GM12875 (cell line): ENCODE data around the gene NFASC.

Source experiments
- H3K4me3 ChIP-seq: one replicate; pipeline ENCODE4 v1.5.1; 2011; ENCODE audit warnings: low read depth, low read length, control low read depth
- TF ChIP-seq, protein P1 (sequence below): IDR thresholded peaks from 2 replicates; pipeline ENCODE4 v1.5.1; 2011; ENCODE audit warnings: low read depth, mild to moderate bottlenecking, control low read depth, inconsistent platforms, low read length, moderate library complexity, borderline replicate concordance; ENCODE audit not compliant: insufficient read depth

NFASC gene

DNA sequence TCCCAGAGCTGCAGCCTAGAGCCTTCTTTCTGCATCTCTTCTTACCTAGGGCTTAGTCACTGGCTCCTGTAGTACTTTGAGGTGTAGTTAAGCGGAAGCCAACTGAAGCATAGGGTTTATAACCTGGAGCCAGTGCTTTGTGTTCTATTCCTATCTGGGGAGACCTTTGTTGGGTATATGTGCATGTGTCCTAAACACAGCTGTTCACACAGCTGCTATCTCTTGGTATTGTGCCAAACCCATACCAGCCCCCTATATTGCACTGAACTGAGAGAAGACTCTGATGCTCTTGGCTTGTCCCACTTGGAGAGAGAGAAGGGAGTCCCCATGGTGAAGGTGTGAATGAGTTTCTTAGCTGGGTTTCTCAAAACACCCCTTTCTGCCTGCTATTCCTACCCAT lies 17.2 kb upstream of the NFASC start:
- no peak overlapping the region for H3K4me3 ChIP-seq
- TF ChIP-seq, protein P1, sequence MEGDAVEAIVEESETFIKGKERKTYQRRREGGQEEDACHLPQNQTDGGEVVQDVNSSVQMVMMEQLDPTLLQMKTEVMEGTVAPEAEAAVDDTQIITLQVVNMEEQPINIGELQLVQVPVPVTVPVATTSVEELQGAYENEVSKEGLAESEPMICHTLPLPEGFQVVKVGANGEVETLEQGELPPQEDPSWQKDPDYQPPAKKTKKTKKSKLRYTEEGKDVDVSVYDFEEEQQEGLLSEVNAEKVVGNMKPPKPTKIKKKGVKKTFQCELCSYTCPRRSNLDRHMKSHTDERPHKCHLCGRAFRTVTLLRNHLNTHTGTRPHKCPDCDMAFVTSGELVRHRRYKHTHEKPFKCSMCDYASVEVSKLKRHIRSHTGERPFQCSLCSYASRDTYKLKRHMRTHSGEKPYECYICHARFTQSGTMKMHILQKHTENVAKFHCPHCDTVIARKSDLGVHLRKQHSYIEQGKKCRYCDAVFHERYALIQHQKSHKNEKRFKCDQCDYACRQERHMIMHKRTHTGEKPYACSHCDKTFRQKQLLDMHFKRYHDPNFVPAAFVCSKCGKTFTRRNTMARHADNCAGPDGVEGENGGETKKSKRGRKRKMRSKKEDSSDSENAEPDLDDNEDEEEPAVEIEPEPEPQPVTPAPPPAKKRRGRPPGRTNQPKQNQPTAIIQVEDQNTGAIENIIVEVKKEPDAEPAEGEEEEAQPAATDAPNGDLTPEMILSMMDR, result no peak

DNA sequence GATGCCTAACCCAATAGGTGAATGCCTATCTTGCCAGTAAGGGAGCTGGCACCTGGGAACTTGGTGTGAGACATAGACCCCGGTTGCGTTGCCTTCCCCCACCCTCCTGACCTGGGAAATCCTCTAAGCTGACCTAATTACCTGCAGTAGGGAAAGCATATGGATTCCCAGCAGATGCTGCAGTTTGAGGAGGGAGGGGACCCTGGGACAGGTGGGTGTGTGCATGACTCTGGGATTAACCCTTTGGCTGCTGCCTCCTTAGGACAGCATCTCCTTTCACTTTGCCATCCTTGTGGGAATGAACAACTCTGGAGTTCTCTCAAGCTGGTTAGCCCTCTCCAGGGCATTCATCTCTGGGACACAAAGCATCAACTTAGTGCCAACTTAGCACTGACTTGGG lies 16.4 kb upstream of the NFASC start:
- TF ChIP-seq, protein P1, result no peak
- no peak overlapping the region for H3K4me3 ChIP-seq

DNA sequence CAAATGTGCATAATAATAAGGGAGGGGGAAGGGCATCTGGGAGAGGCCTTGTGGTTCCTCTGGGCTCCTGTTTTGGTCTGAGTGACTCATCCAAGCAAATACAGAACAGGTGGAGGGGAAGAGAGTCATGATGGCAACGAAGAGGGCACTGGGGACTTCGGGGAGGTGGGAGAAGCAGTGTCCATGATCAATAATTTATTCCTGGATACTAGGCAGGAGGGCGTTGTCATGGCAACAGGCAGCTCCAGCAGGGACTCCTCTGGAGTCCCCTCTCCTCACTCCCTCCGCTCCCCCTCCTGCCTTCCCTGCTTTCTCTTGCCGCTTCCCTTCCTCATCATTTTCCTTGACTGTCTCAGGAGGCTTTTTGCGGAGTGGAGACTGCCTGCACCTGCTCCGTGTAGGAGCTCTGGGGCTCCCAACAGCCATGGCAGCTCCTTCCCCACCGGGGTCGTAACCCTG lies 12.3 kb upstream of the NFASC start:
- TF ChIP-seq, protein P1, result no peak
- no peak overlapping the region for H3K4me3 ChIP-seq

DNA sequence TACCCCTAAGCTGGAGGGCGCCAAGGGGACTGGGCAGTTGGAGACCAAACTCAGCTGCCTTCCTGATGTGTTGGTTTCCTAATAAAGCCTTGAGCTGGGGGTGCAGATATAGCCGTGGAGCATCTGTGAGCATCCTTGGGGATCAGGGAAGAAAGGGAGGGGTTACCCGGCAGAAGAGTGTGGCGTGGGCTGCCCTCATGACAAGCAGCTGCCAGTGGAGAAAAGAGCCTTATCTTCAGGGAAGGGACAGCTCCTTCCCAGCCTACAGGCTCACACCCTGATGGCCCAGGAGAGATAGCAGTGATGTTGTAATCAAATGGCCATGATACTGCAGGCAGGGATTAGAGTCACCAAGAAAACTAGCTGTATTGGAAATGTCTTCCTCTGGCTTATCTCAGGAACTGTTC lies 10.8 kb upstream of the NFASC start:
- H3K4me3 ChIP-seq, result no peak overlapping the region
- TF ChIP-seq, protein P1, result no peak

DNA sequence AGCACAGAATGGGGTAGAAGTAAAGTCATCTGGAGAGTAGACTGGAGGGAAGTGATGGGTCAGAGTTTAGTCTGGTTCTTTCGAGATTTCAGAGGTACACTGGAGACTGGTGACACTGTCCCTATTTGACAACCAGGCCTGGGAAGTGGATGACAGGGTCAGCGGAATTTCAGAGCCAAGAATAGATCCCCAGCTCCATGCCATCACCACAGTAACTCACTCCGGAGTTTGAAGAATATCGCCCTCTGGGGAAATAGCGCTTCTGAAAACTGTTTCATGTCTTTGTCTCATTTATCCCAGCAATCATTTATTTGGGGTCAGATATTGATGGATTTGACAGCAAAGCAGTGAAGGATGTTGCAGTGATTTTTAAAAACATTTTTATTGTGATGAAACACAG lies 7.6 kb upstream of the NFASC start:
- TF ChIP-seq, protein P1, result no peak
- no peak overlapping the region for H3K4me3 ChIP-seq

DNA sequence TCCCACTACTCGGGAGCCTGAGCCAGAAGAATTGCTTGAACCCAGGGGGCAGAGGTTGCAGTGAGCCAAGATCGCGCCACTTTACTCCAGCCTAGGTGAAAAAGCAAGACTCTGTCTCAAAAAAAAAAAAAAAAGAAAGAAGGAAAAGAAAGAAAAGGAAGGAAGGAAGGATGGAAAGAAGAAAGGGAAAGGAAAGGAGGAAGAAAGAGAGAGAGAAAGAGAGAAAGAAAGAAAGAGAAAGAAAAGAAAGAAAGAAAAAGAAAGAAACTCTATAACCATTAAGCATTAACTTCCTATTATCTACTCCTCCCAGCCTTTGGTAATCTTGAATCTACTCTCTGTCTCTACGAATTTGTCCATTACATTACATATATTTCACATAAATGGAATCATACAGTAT lies 6.9 kb upstream of the NFASC start:
- no peak overlapping the region for H3K4me3 ChIP-seq
- TF ChIP-seq, protein P1, result no peak

DNA sequence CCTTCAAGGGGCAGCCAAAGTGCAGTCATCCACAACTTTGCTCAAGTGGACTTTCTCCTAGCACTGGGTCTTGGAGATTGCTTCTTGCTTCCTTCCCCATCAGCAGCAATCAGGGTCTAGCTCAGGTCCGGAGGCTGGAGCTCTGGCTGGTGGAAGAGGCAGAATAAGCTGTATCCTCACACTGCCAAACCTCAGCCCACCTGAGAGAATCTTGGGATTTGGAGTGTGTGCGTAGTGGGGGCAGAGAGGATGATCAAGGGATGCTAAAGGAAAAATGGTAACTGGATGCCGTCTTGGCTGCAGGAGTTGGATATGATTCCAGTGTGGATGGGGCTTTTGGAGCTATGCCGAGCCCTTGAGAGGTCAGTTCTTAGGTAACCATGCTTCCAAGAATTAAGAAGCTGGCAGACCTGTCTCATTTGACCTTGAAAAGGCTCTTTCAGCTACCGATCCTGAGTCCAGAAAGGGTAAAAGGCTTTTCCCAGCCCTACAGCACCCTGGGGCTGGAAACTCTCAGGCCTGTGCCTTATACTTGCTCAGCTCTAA lies 4.5 kb upstream of the NFASC start:
- TF ChIP-seq, protein P1, result no peak
- no peak overlapping the region for H3K4me3 ChIP-seq
